MM.1S (cell line): Measurements from ENCODE around the gene PYGO1.

Experiments
- DNase-seq: peaks from one replicate; pipeline ENCODE4 v3.0.0-alpha.2; 2015
- H2AFZ ChIP-seq: fragments of 300-600 bp; sonication (generic); 2 replicates; pipeline ENCODE4 v1.6.0; 2016; ENCODE audit warnings: antibody characterized with exemption, low read length
- H3F3A ChIP-seq: fragments of 300-600 bp; sonication (generic); 2 replicates; pipeline ENCODE4 v1.6.1; 2016; ENCODE audit warnings: mild to moderate bottlenecking, antibody characterized with exemption, low read length, moderate library complexity, mixed read lengths; ENCODE audit not compliant: insufficient read depth
- H3K27ac ChIP-seq: fragments of 300-600 bp; sonication (generic); 2 replicates; pipeline ENCODE4 v1.5.1; 2016; ENCODE audit warnings: mild to moderate bottlenecking, low read length
- H3K27me3 ChIP-seq: fragments of 300-600 bp; sonication (generic); replicated peaks from 2 replicates; pipeline ENCODE4 v1.6.0; 2016; ENCODE audit warnings: low read length; ENCODE audit not compliant: insufficient read depth
- H3K36me3 ChIP-seq: fragments of 300-600 bp; sonication (generic); replicated peaks from 2 replicates; pipeline ENCODE4 v1.6.1; 2016; ENCODE audit warnings: mild to moderate bottlenecking, low read length, mixed read lengths; ENCODE audit not compliant: insufficient read depth
- H3K4me1 ChIP-seq: fragments of 300-600 bp; sonication (generic); 2 replicates; pipeline ENCODE4 v1.6.1; 2016; ENCODE audit warnings: low read length, mixed read lengths
- H3K4me2 ChIP-seq: fragments of 300-600 bp; sonication (generic); 2 replicates; pipeline ENCODE4 v1.6.0; 2016; ENCODE audit warnings: low read depth, low read length
- H3K4me3 ChIP-seq: fragments of 300-600 bp; sonication (generic); 2 replicates; pipeline ENCODE4 v1.5.1; 2016; ENCODE audit warnings: low read length, mixed read lengths
- H3K79me2 ChIP-seq: fragments of 300-600 bp; sonication (generic); 2 replicates; pipeline ENCODE4 v1.6.1; 2016; ENCODE audit warnings: mixed run types, low read length, mixed read lengths
- H3K9ac ChIP-seq: fragments of 300-600 bp; sonication (generic); 2 replicates; pipeline ENCODE4 v1.6.1; 2016; ENCODE audit warnings: low read length, mixed read lengths
- H3K9me2 ChIP-seq: fragments of 300-600 bp; sonication (generic); replicated peaks from 2 replicates; pipeline ENCODE4 v1.6.1; 2016; ENCODE audit warnings: mild to moderate bottlenecking, low read length, mixed read lengths; ENCODE audit not compliant: insufficient read depth
- H3K9me3 ChIP-seq: fragments of 300-600 bp; sonication (generic); replicated peaks from 2 replicates; pipeline ENCODE4 v1.6.1; 2016; ENCODE audit warnings: mild to moderate bottlenecking, low read length, mixed read lengths; ENCODE audit not compliant: insufficient read depth
- H4K20me1 ChIP-seq: fragments of 300-600 bp; sonication (generic); 2 replicates; pipeline ENCODE4 v1.6.1; 2016; ENCODE audit warnings: mild to moderate bottlenecking, low read length, moderate library complexity, mixed read lengths; ENCODE audit not compliant: insufficient read depth
- EZH2 ChIP-seq: fragments of 300-600 bp; sonication (generic); optimal IDR thresholded peaks from 2 replicates; pipeline ENCODE3; 2017; ENCODE audit warnings: low read depth, mild to moderate bottlenecking, antibody characterized with exemption, low read length, mixed read lengths
- EZH2phosphoT487 ChIP-seq: fragments of 300-600 bp; sonication (generic); IDR thresholded peaks from 2 replicates; pipeline ENCODE4 v1.6.1; 2018; ENCODE audit warnings: antibody characterized with exemption, low read length
- TF ChIP-seq, protein P1 (sequence below): fragments of 300-600 bp; sonication (generic); IDR thresholded peaks from 2 replicates; pipeline ENCODE4 v1.5.1; 2016; ENCODE audit warnings: antibody characterized with exemption, low read length, mixed read lengths

The PYGO1 gene

DNA sequence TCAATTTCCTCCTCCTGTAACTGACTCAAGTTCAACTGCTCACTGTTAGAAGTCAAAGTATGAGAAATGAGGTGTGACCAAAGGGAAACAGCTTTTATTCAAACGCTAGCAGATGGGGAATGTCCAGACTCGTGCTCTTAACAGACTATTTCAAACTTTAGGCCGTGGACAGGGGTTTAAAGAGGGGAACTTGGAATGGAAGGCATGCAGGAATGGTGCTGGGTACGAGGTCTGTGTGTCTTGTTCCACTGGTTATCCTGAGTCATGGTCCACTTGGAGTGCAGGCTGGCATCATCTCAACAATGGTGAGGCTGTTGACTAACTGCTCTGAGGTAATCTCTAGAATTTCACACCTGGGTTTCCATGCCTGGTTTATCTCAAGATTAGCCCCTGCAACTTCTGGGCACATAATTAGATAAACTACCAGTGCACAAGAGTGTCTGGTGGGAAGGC is 57.3 kb downstream of the PYGO1 start:
- H3K9me3 ChIP-seq = no peaks in the 10 kb centered on the region
- no peaks in the 10 kb centered on the region; the same call in 1 of the 2 replicates for H3K4me1 ChIP-seq
- H3K9ac ChIP-seq = no peak overlapping the region
- no peaks in the 10 kb centered on the region for H4K20me1 ChIP-seq
- H3K4me3 ChIP-seq = no peak overlapping the region
- no peaks in the 10 kb centered on the region for H3K79me2 ChIP-seq
- DNase-seq = no peak
- H3K4me2 ChIP-seq = no peak overlapping the region
- H3K36me3 ChIP-seq = no peaks in the 10 kb centered on the region
- no peaks in the 10 kb centered on the region for H3K27me3 ChIP-seq
- no peaks in the 10 kb centered on the region for H3F3A ChIP-seq
- H2AFZ ChIP-seq = no peak overlapping the region
- no peak overlapping the region for H3K27ac ChIP-seq
- no peaks in the 10 kb centered on the region for H3K9me2 ChIP-seq
- TF ChIP-seq, protein P1, sequence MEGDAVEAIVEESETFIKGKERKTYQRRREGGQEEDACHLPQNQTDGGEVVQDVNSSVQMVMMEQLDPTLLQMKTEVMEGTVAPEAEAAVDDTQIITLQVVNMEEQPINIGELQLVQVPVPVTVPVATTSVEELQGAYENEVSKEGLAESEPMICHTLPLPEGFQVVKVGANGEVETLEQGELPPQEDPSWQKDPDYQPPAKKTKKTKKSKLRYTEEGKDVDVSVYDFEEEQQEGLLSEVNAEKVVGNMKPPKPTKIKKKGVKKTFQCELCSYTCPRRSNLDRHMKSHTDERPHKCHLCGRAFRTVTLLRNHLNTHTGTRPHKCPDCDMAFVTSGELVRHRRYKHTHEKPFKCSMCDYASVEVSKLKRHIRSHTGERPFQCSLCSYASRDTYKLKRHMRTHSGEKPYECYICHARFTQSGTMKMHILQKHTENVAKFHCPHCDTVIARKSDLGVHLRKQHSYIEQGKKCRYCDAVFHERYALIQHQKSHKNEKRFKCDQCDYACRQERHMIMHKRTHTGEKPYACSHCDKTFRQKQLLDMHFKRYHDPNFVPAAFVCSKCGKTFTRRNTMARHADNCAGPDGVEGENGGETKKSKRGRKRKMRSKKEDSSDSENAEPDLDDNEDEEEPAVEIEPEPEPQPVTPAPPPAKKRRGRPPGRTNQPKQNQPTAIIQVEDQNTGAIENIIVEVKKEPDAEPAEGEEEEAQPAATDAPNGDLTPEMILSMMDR = no peak
- TF ChIP-seq EZH2 = no peak
- TF ChIP-seq EZH2phosphoT487 = no peak

DNA sequence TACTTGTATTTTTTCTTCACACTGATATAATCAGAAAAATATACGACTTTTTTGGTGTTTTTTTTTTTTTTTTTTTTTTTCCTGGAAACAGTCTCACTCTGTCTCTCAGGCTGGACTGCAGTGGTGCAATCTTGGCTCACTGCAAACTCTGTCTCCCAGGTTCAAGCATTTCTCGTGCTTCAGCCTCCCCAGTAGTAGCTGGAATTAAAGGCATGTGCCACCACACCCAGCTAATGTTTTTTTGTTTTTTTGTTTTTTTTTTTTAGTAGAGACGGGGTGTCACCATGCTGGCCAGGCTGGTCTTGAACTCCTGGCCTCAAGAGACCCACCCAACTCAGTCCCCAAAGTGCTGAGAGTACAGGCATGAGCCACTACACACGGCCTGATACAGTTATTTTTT is 59.3 kb downstream of the PYGO1 start:
- TF ChIP-seq EZH2phosphoT487 (no peak), EZH2 (no peak)
- TF ChIP-seq, protein P1 = no peak
- H3K27ac ChIP-seq = no peak overlapping the region
- no peaks in the 10 kb centered on the region; the same call in 1 of the 2 replicates for H3K4me1 ChIP-seq
- H3F3A ChIP-seq = no peaks in the 10 kb centered on the region
- no peaks in the 10 kb centered on the region for H3K9me3 ChIP-seq
- H3K36me3 ChIP-seq = no peaks in the 10 kb centered on the region
- no peaks in the 10 kb centered on the region for H3K9me2 ChIP-seq
- no peaks in the 10 kb centered on the region for H4K20me1 ChIP-seq
- no peak overlapping the region for H3K4me3 ChIP-seq
- no peaks in the 10 kb centered on the region for H3K79me2 ChIP-seq
- H3K27me3 ChIP-seq = no peaks in the 10 kb centered on the region
- DNase-seq = no peak
- H3K4me2 ChIP-seq = no peak overlapping the region
- no peak overlapping the region for H2AFZ ChIP-seq
- no peak overlapping the region for H3K9ac ChIP-seq

DNA sequence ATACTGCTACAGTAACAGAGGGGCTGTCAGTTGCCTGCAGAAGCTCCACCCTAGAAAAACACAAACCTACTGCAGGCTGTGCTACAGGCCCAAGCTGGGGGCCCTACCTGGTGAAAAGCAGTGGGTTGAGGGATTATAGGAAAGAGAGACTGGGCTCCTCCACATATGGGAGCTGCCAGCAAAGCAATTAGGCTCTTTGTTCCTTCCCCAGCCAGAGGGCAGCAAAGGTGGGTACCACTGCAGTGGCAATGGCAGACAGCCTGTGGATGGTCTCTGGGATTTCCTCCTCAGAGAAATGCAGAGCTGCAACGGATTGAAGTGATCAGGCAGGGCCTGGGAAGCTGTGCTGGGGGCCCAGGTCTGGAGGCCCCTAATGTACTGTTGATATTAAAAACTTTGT is 61.0 kb downstream of the PYGO1 start:
- no peaks in the 10 kb centered on the region; the same call in 1 of the 2 replicates for H3K4me1 ChIP-seq
- no peaks in the 10 kb centered on the region for H3F3A ChIP-seq
- H3K9me3 ChIP-seq = no peaks in the 10 kb centered on the region
- DNase-seq = no peak
- no peak overlapping the region for H3K9ac ChIP-seq
- no peaks in the 10 kb centered on the region for H3K36me3 ChIP-seq
- no peaks in the 10 kb centered on the region for H4K20me1 ChIP-seq
- no peak overlapping the region for H3K27ac ChIP-seq
- TF ChIP-seq EZH2phosphoT487 = no peak
- H3K27me3 ChIP-seq = no peaks in the 10 kb centered on the region
- H2AFZ ChIP-seq = peak overlapping the region; percentile 85
- H3K79me2 ChIP-seq = no peaks in the 10 kb centered on the region
- no peak overlapping the region for H3K4me3 ChIP-seq
- H3K4me2 ChIP-seq = no peak overlapping the region
- H3K9me2 ChIP-seq = no peaks in the 10 kb centered on the region

DNA sequence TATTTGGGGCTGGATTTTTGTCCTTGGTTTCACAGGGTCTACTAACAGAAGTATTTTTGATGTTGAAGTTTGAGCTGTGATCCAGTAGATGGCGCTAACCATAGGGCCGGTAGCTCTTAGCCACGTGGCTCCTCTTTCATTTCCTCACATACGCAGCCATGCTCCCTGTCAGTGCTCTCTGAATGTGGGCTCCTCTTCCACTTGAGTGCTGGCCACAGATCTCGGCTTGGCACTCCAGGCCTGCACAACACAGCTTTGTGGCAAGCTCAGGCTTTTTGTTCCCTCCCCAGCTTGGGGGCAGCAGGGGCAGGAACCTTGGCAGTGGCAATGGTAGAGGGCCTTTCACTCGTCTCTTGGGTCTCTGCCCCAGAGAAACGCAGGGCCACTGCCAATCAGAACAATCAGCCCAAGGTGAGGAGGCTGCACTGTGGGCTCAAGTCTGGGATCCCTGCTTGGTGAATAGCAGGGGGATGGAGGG is 61.5 kb downstream of the PYGO1 start:
- peak overlapping the region; percentile 14; the same call in 1 of the 2 replicates for H3K4me2 ChIP-seq
- no peaks in the 10 kb centered on the region for H3F3A ChIP-seq
- H4K20me1 ChIP-seq = no peaks in the 10 kb centered on the region
- peak overlapping the region; percentile 85 for H2AFZ ChIP-seq
- H3K4me1 ChIP-seq = no peaks in the 10 kb centered on the region; the same call in 1 of the 2 replicates
- no peak overlapping the region for H3K9ac ChIP-seq
- peak; percentile 69 for DNase-seq
- no peaks in the 10 kb centered on the region for H3K9me2 ChIP-seq
- H3K9me3 ChIP-seq = no peaks in the 10 kb centered on the region
- H3K4me3 ChIP-seq = no peak overlapping the region
- TF ChIP-seq EZH2phosphoT487 = no peak
- TF ChIP-seq EZH2 = no peak
- TF ChIP-seq, protein P1 = peak; percentile 76
- no peaks in the 10 kb centered on the region for H3K27me3 ChIP-seq
- no peak overlapping the region for H3K27ac ChIP-seq
- no peaks in the 10 kb centered on the region for H3K36me3 ChIP-seq
- no peaks in the 10 kb centered on the region for H3K79me2 ChIP-seq
